Measurements from ENCODE around the gene DTNBP1. TPM values are rescaled to one million over a fixed set of nuclear protein-coding genes. Genes with fewer than 3 reads are reported as not detected.

Gene DTNBP1
- total RNA-seq, 1 donor from 2014 or later: 19.2 TPM

DNA sequence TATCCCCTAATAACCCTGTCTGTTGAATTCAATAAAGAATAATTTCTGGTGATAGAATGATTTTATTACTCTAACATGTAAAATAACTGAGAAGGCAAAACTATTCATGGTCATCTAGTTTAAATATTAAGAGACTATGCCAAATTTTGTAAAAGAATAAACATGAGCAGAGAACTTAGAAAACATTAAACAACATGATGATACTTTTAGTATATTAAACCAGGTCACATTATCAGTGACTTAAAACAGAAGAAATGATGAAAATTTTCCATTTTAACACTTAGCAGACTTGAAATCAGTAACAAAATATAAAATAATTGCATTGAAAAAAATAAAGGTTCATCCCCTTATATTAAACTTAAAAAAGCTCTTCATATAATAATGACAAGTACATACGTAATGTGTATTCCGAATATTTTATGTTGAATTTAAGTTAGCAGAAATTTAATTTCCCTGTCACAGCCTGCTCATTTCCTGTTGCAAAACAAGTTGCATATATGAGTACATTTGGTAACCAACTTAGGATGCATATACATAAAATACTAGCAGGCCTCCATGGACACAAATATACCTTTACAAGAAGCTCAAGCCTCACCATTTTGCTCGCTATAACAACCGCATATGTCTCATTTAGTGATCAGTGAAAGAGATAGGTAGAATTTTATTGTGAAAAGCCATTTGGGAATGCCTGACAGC, 40.6 kb downstream of the DTNBP1 start:
- intact Hi-C loops (cut with micrococcal nuclease): loop anchor here (10.0 kb wide), 2 partner anchors 117 to 1487 kb away; no protein-coding TSS in a partner anchor
- no peak for DNase-seq
- Histone ChIP-seq H3K4me1 (peaks cover 33% of the 10 kb centered on the region), H3K36me3 (no peaks in the 10 kb centered on the region), H3K27me3 (ENCODE audit: low read depth) (no peaks in the 10 kb centered on the region), H3K9me3 (replicated peaks) (no peaks in the 10 kb centered on the region), H3K4me3 (peak overlapping the region; percentile 20), H3K27ac (replicated peaks) (peak overlapping the region; percentile 84)
- TF ChIP-seq, protein P1, sequence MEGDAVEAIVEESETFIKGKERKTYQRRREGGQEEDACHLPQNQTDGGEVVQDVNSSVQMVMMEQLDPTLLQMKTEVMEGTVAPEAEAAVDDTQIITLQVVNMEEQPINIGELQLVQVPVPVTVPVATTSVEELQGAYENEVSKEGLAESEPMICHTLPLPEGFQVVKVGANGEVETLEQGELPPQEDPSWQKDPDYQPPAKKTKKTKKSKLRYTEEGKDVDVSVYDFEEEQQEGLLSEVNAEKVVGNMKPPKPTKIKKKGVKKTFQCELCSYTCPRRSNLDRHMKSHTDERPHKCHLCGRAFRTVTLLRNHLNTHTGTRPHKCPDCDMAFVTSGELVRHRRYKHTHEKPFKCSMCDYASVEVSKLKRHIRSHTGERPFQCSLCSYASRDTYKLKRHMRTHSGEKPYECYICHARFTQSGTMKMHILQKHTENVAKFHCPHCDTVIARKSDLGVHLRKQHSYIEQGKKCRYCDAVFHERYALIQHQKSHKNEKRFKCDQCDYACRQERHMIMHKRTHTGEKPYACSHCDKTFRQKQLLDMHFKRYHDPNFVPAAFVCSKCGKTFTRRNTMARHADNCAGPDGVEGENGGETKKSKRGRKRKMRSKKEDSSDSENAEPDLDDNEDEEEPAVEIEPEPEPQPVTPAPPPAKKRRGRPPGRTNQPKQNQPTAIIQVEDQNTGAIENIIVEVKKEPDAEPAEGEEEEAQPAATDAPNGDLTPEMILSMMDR (IDR thresholded peaks at IDR 0.05; ENCODE audit: borderline replicate concordance): no peak

DNA sequence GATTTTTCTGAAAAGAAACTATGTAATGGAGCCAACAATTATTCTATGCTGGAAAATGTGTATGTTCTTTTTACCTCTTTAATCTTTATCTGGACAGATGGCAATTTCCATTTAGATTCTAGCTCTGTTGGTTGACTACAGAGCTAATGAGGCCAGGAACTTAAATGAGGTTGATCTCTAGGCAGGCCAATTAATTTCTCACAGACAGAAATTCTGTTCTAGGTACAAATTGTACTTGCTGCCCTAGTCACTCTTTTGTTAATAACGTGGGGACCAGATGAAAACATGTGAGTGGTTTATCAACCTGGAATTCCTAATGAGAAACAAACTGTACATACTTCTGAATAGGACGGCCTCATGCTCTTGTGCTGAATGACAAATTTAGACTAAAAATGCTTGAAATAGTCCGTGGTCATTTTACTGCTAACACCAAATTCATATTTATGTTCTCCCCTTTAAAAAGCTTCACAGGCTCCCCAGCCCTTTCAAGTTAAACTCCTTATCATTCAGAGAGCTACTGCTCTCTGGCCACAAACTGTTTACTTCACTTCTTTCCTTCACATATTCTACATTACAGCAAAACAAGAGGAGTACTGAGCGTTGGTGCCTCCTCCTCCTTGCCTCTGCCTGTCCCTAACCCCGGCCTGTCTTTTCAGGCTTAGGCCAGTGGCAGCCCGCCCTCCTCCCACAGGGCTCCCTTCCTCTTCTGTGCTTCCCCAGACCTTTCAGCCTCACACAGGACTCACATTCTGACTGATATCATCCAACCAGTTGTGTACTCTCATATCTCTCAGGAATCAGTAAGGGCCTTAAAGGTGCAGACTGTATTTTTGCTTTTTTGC, 41.4 kb downstream of the DTNBP1 start:
- peak overlapping the region; percentile 20 for H3K4me3 ChIP-seq
- no peaks in the 10 kb centered on the region for H3K27me3 ChIP-seq (ENCODE audit: low read depth)
- no peaks in the 10 kb centered on the region for H3K9me3 ChIP-seq (replicated peaks)
- no peaks in the 10 kb centered on the region for H3K36me3 ChIP-seq
- TF ChIP-seq, protein P1 (IDR thresholded peaks at IDR 0.05; ENCODE audit: borderline replicate concordance): no peak
- H3K27ac ChIP-seq (replicated peaks): peak overlapping the region; percentile 84
- intact Hi-C loops (cut with micrococcal nuclease): loop anchor here (10.0 kb wide), 2 partner anchors 117 to 1487 kb away; no protein-coding TSS in a partner anchor
- H3K4me1 ChIP-seq: peaks cover 35% of the 10 kb centered on the region
- DNase-seq: peak; percentile 63

DNA sequence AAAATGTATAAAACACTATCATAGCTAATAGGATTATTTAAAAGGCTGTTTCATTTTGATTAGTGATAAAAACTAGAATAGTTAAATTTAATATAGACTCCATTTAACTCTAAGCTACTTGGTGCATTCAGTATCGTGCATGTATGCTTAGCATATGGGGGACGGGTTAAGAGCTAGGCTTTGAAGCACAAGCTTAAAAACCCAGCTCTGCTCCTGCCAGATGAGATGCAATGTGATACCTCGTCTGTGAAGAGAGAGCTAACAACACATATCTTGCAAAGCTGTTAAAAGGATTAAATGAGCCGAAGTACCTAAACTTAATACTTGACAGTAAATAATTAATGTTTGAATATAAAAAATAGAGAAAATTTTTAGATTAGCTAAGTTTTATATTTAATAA, 42.2 kb downstream of the DTNBP1 start:
- Histone ChIP-seq H3K27ac (replicated peaks) (peak overlapping the region; percentile 84), H3K9me3 (replicated peaks) (no peaks in the 10 kb centered on the region), H3K4me3 (no peak overlapping the region), H3K4me1 (peaks cover 40% of the 10 kb centered on the region), H3K27me3 (ENCODE audit: low read depth) (no peaks in the 10 kb centered on the region), H3K36me3 (no peaks in the 10 kb centered on the region)
- DNase-seq: no peak
- intact Hi-C loops (cut with micrococcal nuclease): loop anchor here (10.0 kb wide), 2 partner anchors 116 to 1486 kb away; no protein-coding TSS in a partner anchor
- TF ChIP-seq, protein P1 (IDR thresholded peaks at IDR 0.05; ENCODE audit: borderline replicate concordance): no peak

DNA sequence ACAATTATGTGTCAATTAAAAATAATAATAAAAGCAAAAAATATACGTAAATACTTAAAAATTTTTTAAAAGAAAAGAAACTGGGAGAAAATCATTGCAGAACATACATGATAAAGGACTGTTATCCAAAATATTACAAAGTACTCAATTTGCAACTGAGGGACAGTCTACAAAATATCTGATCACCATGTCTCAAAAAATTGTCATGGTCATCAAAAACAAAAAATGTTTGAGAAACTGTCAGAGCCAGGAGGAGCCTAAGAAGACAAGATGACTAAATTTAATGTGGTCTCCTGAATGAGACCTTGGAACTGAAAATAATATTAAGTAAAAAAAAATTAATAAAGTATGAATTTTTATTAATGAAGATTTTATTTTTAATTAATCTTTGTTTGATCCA, 43.5 kb downstream of the DTNBP1 start:
- Histone ChIP-seq H3K4me3 (no peak overlapping the region), H3K9me3 (replicated peaks) (no peaks in the 10 kb centered on the region), H3K27me3 (ENCODE audit: low read depth) (no peaks in the 10 kb centered on the region), H3K27ac (replicated peaks) (no peak overlapping the region), H3K36me3 (peaks cover 7% of the 10 kb centered on the region), H3K4me1 (peaks cover 40% of the 10 kb centered on the region)
- TF ChIP-seq, protein P1 (IDR thresholded peaks at IDR 0.05; ENCODE audit: borderline replicate concordance): no peak
- no peak for DNase-seq
- intact Hi-C loops (cut with micrococcal nuclease): no loop called here

DNA sequence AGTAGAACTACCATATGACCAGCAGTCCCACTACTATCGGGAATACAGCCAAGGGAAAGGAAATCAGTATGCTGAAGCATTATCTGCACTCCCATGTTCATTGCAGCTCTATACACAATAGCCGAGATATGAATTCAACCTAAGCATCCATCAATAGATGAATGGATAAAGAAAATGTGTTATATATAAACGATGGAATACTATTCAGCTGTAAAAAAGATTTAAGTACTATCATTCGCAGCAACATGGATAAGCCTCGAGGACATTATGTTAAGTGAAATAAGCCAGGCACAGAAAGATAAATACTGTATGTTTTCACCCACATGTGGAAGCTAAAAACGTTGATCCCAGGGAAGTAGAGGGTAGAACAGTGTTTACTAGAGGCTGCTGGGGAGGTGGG, 44.1 kb downstream of the DTNBP1 start:
- Histone ChIP-seq H3K9me3 (replicated peaks) (no peaks in the 10 kb centered on the region), H3K36me3 (peaks cover 7% of the 10 kb centered on the region), H3K4me1 (peaks cover 40% of the 10 kb centered on the region), H3K27me3 (ENCODE audit: low read depth) (no peaks in the 10 kb centered on the region), H3K27ac (replicated peaks) (no peak overlapping the region), H3K4me3 (no peak overlapping the region)
- intact Hi-C loops (cut with micrococcal nuclease): no loop called here
- no peak for DNase-seq
- TF ChIP-seq, protein P1 (IDR thresholded peaks at IDR 0.05; ENCODE audit: borderline replicate concordance): no peak

Data from left ventricle myocardium inferior (tissue), 1 donor.